ENCODE data around the gene CCDC112.

Gene CCDC112

GRCh38 chr5:115342590-115343377, 46.3 kb upstream of the CCDC112 start:
- H3K9me3 ChIP-seq (ENCODE audit: insufficient read depth, low read length): no peaks in the 10 kb centered on the region
- no peak overlapping the region for H3K9ac ChIP-seq (ENCODE audit: low read length)
- no peaks in the 10 kb centered on the region for H3F3A ChIP-seq (ENCODE audit: insufficient read depth)
- no peaks in the 10 kb centered on the region for H3K36me3 ChIP-seq (ENCODE audit: low read length)
- no peaks in the 10 kb centered on the region for H4K20me1 ChIP-seq (ENCODE audit: low read depth, low read length)
- no peak overlapping the region for H3K4me2 ChIP-seq (ENCODE audit: low read depth, low read length, poor library complexity, severe bottlenecking)
- no peaks in the 10 kb centered on the region for H3K9me2 ChIP-seq (replicated peaks; ENCODE audit: insufficient read depth, low read length)
- TF ChIP-seq EZH2phosphoT487 (conservative IDR thresholded peaks at IDR 0.05; ENCODE audit: low read length): no peak
- TF ChIP-seq CTCF (IDR thresholded peaks at IDR 0.05; ENCODE audit: insufficient read depth, low read length, poor library complexity, severe bottlenecking): no peak
- H3K27me3 ChIP-seq (ENCODE audit: low read length): no peaks in the 10 kb centered on the region
- H2AFZ ChIP-seq (ENCODE audit: low read depth, low read length, severe bottlenecking): no peak overlapping the region
- no peak overlapping the region for H3K27ac ChIP-seq (ENCODE audit: low read depth, low read length)
- H3K4me3 ChIP-seq (ENCODE audit: insufficient read depth, low read length, poor library complexity, severe bottlenecking): no peak overlapping the region
- no peaks in the 10 kb centered on the region for H3K79me2 ChIP-seq (ENCODE audit: insufficient read depth, low read length)

GRCh38 chr5:115341745-115342144, 45.3 kb upstream of the CCDC112 start:
- no peak overlapping the region for H3K9ac ChIP-seq (ENCODE audit: low read length)
- no peaks in the 10 kb centered on the region for H3K79me2 ChIP-seq (ENCODE audit: insufficient read depth, low read length)
- H4K20me1 ChIP-seq (ENCODE audit: low read depth, low read length): no peaks in the 10 kb centered on the region

GRCh38 chr5:115338851-115339250, 42.4 kb upstream of the CCDC112 start:
- H3F3A ChIP-seq (ENCODE audit: insufficient read depth): no peaks in the 10 kb centered on the region
- H3K4me3 ChIP-seq (ENCODE audit: insufficient read depth, low read length, poor library complexity, severe bottlenecking): no peak overlapping the region
- no peaks in the 10 kb centered on the region for H3K9me3 ChIP-seq (ENCODE audit: insufficient read depth, low read length)
- TF ChIP-seq CTCF (IDR thresholded peaks at IDR 0.05; ENCODE audit: insufficient read depth, low read length, poor library complexity, severe bottlenecking) (no peak), EZH2phosphoT487 (conservative IDR thresholded peaks at IDR 0.05; ENCODE audit: low read length) (no peak)
- H3K27ac ChIP-seq (ENCODE audit: low read depth, low read length): no peak overlapping the region
- H3K79me2 ChIP-seq (ENCODE audit: insufficient read depth, low read length): no peaks in the 10 kb centered on the region
- H2AFZ ChIP-seq (ENCODE audit: low read depth, low read length, severe bottlenecking): no peak overlapping the region
- no peak overlapping the region for H3K4me2 ChIP-seq (ENCODE audit: low read depth, low read length, poor library complexity, severe bottlenecking)
- H3K27me3 ChIP-seq (ENCODE audit: low read length): no peaks in the 10 kb centered on the region
- H3K9me2 ChIP-seq (replicated peaks; ENCODE audit: insufficient read depth, low read length): no peaks in the 10 kb centered on the region
- H3K9ac ChIP-seq (ENCODE audit: low read length): no peak overlapping the region
- H3K36me3 ChIP-seq (ENCODE audit: low read length): no peaks in the 10 kb centered on the region
- no peaks in the 10 kb centered on the region for H4K20me1 ChIP-seq (ENCODE audit: low read depth, low read length)

More at GRCh38 chr5:115341745-115342144, 45.3 kb upstream of the CCDC112 start:
- TF ChIP-seq CTCF (IDR thresholded peaks at IDR 0.05; ENCODE audit: insufficient read depth, low read length, poor library complexity, severe bottlenecking) (no peak), EZH2phosphoT487 (conservative IDR thresholded peaks at IDR 0.05; ENCODE audit: low read length) (no peak)
- H3K4me2 ChIP-seq (ENCODE audit: low read depth, low read length, poor library complexity, severe bottlenecking): no peak overlapping the region
- no peak overlapping the region for H3K4me3 ChIP-seq (ENCODE audit: insufficient read depth, low read length, poor library complexity, severe bottlenecking)
- no peaks in the 10 kb centered on the region for H3K27me3 ChIP-seq (ENCODE audit: low read length)
- no peaks in the 10 kb centered on the region for H3K9me3 ChIP-seq (ENCODE audit: insufficient read depth, low read length)
- H3K36me3 ChIP-seq (ENCODE audit: low read length): no peaks in the 10 kb centered on the region
- no peaks in the 10 kb centered on the region for H3F3A ChIP-seq (ENCODE audit: insufficient read depth)
- no peak overlapping the region for H2AFZ ChIP-seq (ENCODE audit: low read depth, low read length, severe bottlenecking)
- no peak overlapping the region for H3K27ac ChIP-seq (ENCODE audit: low read depth, low read length)
- no peaks in the 10 kb centered on the region for H3K9me2 ChIP-seq (replicated peaks; ENCODE audit: insufficient read depth, low read length)
